AG08395 (cell line): ENCODE results near the gene KCNQ4.

Experiments used
- DNase-seq: peaks from one replicate; pipeline ENCODE4 v3.0.0; 2012; ENCODE audit warnings: mixed read lengths, low spot score

Gene KCNQ4

GRCh38 chr1:40820251-40820797 is 36.7 kb downstream of the KCNQ4 start:
- no peak for DNase-seq

- DNase-seq = no peak
These were observed 37.5 kb downstream of the KCNQ4 start for GRCh38 chr1:40820911-40821693.

- DNase-seq = no peak
These were observed 39.3 kb downstream of the KCNQ4 start for GRCh38 chr1:40822890-40823289.

- no peak for DNase-seq
These were observed 39.8 kb downstream of the KCNQ4 start for GRCh38 chr1:40823345-40823744.

GRCh38 chr1:40823983-40824382 is 40.4 kb downstream of the KCNQ4 start:
- no peak for DNase-seq

GRCh38 chr1:40824591-40825434 is 41.2 kb downstream of the KCNQ4 start:
- DNase-seq = no peak

- DNase-seq = no peak
These were observed 41.8 kb downstream of the KCNQ4 start for GRCh38 chr1:40825435-40825788.

- no peak for DNase-seq
These were observed 42.4 kb downstream of the KCNQ4 start for GRCh38 chr1:40825996-40826395.

GRCh38 chr1:40829631-40830245 is 46.2 kb downstream of the KCNQ4 start:
- no peak for DNase-seq

- DNase-seq = no peak
These were observed 46.9 kb downstream of the KCNQ4 start for GRCh38 chr1:40830419-40830943.

- DNase-seq = no peak
These were observed 47.6 kb downstream of the KCNQ4 start for GRCh38 chr1:40831001-40831732.

- no peak for DNase-seq
These were observed 50.4 kb downstream of the KCNQ4 start for GRCh38 chr1:40833979-40834378.

GRCh38 chr1:40834968-40835545 is 51.5 kb downstream of the KCNQ4 start:
- no peak for DNase-seq

GRCh38 chr1:40836283-40836682 is 52.7 kb downstream of the KCNQ4 start:
- DNase-seq = no peak

GRCh38 chr1:40837601-40838000 is 54.0 kb downstream of the KCNQ4 start:
- DNase-seq = no peak

GRCh38 chr1:40838045-40838979 is 54.7 kb downstream of the KCNQ4 start:
- DNase-seq = no peak

GRCh38 chr1:40838980-40839942 is 55.7 kb downstream of the KCNQ4 start:
- DNase-seq = no peak

- DNase-seq = no peak
These were observed 56.4 kb downstream of the KCNQ4 start for GRCh38 chr1:40839943-40840335.
